Hepatic stellate cell (primary cell): ENCODE results near the gene CSF1.

Experiments used
- DNase-seq: peaks from one replicate; pipeline ENCODE4 v3.0.0; 2011; ENCODE audit warnings: low spot score

CSF1 gene

DNA sequence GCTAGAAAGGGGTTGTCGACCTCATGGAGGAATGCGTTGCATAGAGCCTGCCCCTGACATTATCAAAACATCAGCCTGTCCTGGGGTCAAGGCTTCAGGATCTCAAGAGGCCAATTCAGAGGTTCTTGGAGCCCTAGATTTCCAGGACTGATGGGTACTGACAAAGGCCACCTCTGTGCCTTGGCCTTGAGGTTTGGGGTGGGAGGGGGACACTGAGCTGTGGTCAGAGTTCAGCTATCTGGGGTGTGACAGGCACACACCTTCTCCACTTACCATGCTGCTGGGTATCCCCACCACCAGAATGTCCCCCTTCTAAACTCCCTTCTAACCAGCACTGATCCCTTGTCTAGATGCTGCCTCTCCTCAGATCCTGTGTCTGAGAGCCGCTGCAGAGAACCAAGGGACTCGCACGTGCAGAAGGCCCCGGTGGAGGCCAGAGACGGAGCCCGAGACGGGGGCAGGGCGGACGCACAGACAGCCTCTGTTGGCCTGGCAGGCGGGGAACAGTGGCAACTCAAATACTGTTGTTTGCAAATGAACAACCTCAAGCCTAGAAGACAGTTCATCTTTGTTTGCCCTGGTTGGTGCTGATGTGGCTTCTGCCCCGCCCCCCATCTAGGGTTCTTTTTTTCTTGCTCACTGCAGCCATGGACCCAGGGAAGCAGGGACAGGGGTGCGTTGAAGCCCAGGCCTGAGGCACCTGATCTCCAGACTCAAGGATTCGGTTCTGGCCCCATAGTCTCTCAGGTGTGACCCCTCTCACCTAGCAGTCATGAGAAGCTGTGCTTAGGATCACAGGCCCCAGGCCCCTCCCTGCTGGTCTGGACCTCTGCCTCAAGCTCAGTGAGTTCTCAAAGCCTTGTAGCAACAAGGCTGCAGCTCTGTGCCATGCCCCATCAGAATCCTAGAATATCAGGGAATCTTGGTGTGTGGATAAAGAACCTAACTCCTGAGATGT is 28.1 kb upstream of the CSF1 start:
- DNase-seq: no peak

GRCh38 chr1:109883248-109883955 is 27.2 kb upstream of the CSF1 start:
- no peak for DNase-seq

DNA sequence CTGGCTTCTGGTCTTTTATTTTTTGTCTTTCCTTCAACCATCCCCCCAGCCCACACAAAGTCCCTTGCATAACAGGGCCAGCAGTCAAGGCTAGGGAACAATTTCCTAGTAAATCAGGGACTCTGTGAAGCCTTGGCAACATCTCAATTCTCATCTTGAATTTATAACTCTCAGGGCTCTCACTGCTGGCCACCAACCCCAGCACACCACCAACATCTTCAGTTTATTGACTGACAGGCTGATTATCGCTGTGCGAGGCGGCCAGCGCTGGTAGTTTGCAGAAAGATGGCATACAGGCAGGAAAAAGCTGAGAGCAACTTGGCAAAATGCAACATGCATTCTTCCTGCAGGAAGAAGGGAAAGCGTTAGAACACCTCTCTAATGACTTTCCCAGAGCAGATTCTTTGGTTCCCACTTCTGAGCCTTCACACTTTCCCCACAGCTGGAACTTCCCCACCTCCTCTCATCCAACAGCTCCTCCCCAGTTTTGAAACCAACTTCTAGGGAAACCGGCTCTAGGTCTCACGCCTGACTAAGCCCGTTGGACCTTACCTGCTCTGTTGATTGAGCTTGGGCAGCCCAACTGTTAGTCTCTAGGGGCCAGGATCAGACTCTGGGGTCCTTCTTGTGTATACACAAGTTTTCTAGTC is 26.3 kb upstream of the CSF1 start:
- DNase-seq: no peak

GRCh38 chr1:109885589-109885988 is 25.1 kb upstream of the CSF1 start:
- DNase-seq: no peak

DNA sequence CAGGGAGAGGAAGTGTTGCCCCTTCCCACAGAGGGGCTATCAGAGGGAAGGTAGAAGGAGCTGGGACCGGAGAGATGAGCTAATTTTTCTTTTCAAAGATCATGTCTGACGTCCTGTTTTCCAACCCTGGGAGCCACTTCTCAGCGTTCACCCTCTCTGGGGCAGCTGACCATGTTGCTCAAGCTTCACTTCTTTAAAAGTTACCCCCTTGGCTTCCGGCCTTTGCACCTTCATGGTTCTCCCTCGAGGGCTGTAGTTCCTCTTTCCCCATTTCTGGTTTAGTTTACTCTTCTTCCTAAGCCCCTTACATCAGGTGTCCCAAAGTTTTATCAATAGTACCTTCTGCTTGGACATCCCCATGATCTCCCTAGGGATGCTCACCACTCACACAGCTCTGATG is 23.8 kb upstream of the CSF1 start:
- no peak for DNase-seq

DNA sequence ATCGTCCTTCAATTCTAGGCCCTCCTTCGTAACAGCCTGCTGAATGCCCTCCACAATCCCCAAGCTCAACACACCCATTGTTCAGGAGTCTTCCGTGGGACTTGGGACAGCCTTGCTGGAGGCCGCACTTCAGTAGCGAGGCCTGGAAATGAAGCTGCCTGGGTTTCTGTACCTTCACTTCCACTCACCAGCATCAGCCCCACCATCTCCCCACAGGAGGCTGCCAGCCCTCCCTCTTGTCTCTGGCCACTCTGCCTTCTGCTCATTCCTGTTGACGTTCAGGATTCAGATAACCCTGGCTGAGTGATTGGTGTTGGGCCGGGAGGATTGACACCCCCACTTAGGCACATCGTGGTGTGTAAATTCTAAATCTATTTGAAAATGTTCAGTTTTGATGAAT is 23.4 kb upstream of the CSF1 start:
- no peak for DNase-seq

DNA sequence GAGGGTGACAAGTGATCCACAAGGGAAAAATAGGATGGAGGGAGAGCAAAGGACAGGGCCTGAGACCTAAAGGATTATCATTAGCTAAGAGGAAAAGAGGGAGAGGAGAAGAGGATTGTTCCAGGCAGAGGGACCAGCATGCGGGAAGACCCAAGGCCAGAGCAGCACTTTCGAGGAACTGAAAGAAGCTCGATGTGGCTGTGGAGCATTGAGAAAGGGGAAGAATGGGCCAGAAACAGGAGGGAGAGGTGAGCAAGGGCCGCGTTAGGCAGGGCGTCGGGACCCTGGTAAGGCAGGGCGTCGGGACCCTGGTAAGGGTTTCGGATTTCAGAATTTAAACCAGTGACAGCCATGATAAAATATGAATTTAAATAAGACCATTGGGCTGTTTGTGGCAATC is 22.8 kb upstream of the CSF1 start:
- no peak for DNase-seq

GRCh38 chr1:109889094-109889493 is 21.6 kb upstream of the CSF1 start:
- no peak for DNase-seq

- DNase-seq: no peak
These were observed 20.3 kb upstream of the CSF1 start for GRCh38 chr1:109890115-109890953.

DNA sequence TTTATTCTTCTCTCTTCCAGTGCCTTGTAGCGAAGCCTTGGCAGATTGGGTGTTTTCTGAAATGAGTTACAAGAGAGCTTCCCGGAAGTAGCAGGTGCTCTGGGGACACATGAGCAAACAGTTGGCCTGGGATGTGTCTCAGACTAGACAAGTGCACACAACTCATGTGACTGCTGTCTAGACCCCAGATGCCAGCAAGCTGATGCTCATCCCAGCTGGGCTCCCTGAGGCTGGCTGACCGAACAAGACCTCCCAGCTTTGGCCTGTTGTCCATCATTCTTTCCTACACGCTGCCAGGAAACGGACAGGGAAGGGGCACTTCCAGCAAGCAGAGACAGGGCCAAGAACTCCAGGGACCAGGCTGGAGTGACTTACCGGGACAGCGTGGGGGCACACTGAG is 18.7 kb upstream of the CSF1 start:
- no peak for DNase-seq

GRCh38 chr1:109892561-109893368 is 17.9 kb upstream of the CSF1 start:
- DNase-seq: peak; percentile 29

- DNase-seq: no peak
These were observed 17.0 kb upstream of the CSF1 start for GRCh38 chr1:109893532-109894171.

GRCh38 chr1:109894823-109895719 is 15.6 kb upstream of the CSF1 start:
- no peak for DNase-seq

DNA sequence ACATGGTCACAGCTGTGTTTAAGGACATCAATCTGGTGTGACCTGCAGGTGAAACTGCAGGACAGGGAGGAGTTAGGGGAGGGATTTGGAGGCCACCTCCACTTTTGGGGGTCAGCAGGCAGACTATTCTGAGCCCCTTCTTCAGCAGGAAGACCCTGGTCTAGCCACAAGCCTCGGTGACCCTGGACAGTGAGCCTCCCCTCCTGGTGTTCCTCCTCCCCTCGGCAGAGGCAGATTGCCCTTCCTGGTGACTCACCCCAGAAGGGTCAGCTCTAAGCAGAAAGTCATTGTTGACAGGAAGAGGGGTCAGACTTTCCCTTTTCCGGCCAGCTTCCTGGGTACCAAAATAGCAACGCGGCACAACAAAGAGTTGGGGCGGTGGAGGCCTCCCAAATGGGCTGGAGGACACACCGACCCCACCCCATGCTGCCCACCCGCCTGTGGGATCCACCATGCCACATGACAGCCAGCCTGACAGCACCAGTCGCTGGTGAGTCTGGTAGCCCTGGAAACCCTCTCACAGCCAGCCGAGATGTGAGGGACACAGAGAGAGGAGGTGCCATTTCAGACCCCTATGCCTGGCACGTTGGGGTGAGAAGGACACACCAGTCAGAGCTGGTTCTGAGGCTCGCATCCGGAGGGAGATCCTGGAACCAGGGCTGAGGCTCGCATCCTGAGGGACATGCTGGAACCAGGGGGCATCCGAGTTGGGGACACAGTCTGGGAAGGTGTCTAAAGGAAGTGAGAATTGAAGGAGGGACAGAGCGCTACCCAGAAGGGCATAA is 14.7 kb upstream of the CSF1 start:
- peak; percentile 82 for DNase-seq

DNA sequence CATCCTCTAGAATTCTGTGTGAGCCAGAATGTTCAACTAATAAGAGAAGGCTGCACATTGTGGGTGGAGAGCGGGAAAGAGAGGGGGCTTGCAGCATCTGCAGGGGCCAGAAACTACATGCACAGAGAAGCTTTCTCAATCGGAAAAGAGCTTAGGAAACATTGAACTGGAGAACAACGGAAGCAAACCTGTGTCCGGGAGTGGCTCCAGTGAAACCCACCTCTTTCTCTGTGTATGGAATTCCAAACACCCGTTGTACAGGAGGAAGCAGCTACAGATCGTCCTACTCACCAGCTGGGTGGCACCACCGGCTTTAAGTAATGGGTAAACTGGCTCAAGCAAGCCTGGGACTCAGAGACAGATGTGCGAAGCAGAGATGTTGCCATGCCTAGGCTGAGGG is 14.0 kb upstream of the CSF1 start:
- DNase-seq: no peak

GRCh38 chr1:109897259-109897955 is 13.2 kb upstream of the CSF1 start:
- DNase-seq: no peak

- no peak for DNase-seq
These were observed 11.8 kb upstream of the CSF1 start for GRCh38 chr1:109898842-109899241.

DNA sequence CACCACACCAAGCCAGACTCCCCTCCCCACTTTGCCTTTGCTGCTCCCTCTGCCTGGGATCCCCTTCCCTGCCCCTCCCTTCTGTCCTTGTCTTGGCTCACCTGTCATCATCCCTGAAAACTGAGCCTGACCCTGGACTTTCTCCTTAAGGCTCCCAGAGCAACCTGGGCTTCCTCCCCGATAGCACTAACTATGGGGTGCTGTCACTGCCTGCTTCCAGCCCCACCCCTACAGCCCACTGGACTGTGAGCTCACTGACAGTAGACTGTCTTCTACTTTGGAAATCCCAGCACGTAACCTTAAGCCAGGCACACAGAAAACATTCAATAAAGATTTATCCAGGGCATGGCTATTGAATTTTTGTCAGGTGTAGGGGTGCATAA is 9.5 kb upstream of the CSF1 start:
- no peak for DNase-seq
